ENCODE data around the gene CDH7. TPM values are rescaled to one million over a fixed set of nuclear protein-coding genes. Genes with fewer than 3 reads are reported as not detected.

Gene CDH7
- total RNA-seq, 2 experiments from 2014 or later, result not detected

GRCh38 chr18:65790604-65791003, 39.8 kb downstream of the CDH7 start:
- ChIA-PET CTCF (no interaction called here), POLR2A (no interaction called here)
- no peaks in the 10 kb centered on the region for H3K27me3 Mint-ChIP-seq
- H3K4me3 Mint-ChIP-seq, result no peak overlapping the region
- H3K27ac Mint-ChIP-seq, result no peak overlapping the region
- DNase-seq, result no peak
- no peaks in the 10 kb centered on the region for H3K36me3 Mint-ChIP-seq (ENCODE audit: low read depth)
- no peaks in the 10 kb centered on the region for H3K4me1 Mint-ChIP-seq
- peaks cover 2% of the 10 kb centered on the region for H3K9me3 Mint-ChIP-seq

DNA sequence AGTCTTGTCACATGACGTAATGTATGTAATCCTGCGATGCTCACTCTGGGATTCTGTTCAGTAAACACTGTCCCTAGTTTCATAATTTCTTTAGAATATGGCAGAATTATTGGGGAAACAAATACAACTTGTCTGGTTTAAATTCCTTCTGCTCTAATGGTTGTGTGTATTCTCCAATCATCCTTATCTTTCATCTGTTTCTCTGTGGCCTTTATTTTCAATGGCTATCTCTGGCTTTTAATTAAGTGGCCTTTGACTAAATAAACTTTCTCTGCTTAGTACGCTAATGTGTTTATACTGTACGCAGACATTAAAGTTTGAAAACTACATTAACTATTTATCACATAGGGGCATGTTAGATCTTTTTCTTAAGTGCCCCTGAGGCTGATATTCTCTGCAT, 40.9 kb downstream of the CDH7 start:
- no peaks in the 10 kb centered on the region for H3K36me3 Mint-ChIP-seq (ENCODE audit: low read depth)
- H3K9me3 Mint-ChIP-seq, result peaks cover 2% of the 10 kb centered on the region
- DNase-seq, result no peak
- H3K27ac Mint-ChIP-seq, result no peak overlapping the region
- no peaks in the 10 kb centered on the region for H3K4me1 Mint-ChIP-seq
- H3K4me3 Mint-ChIP-seq, result no peak overlapping the region
- ChIA-PET POLR2A (no interaction called here), CTCF (no interaction called here)
- no peaks in the 10 kb centered on the region for H3K27me3 Mint-ChIP-seq

DNA sequence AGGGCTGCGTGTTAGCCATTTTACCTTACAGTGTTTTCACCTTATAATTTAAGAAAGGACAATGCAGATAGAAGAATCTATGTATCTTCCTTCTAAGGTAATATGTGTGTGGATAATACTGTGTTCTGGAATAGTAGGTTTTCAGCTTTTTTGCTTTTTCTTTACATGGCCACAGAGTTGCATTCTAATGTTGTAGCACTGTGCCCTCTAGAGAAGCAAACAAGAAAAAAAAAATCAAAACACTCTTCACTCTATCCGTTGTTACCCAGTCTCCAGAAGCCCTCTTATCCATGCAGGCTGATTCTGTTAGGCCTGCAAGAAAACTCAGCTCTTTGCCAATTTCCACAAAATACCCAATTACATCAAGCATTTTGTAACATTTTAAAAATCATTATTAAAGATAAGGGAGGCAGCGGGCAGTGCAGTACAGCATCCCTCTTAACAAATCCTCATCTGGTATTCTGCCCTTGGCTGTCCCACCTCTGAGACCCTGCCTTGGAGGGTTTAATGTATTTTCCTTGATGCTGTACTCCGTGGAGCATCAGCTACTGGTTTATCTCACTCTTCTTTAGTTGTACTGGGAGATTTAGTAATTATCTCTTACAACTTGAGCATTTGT, 41.8 kb downstream of the CDH7 start:
- no peak for DNase-seq
- Mint-ChIP-seq H3K27ac (no peak overlapping the region), H3K4me3 (no peak overlapping the region), H3K4me1 (no peaks in the 10 kb centered on the region), H3K27me3 (no peaks in the 10 kb centered on the region), H3K36me3 (ENCODE audit: low read depth) (no peaks in the 10 kb centered on the region), H3K9me3 (peaks cover 2% of the 10 kb centered on the region)
- CTCF ChIA-PET, result no interaction called here
- POLR2A ChIA-PET, result no interaction called here

GRCh38 chr18:65808759-65809158, 57.9 kb downstream of the CDH7 start:
- H3K27me3 Mint-ChIP-seq, result no peaks in the 10 kb centered on the region
- no peaks in the 10 kb centered on the region for H3K36me3 Mint-ChIP-seq (ENCODE audit: low read depth)
- H3K9me3 Mint-ChIP-seq, result no peaks in the 10 kb centered on the region
- H3K4me3 Mint-ChIP-seq, result no peak overlapping the region
- H3K4me1 Mint-ChIP-seq, result no peaks in the 10 kb centered on the region
- DNase-seq, result no peak
- ChIA-PET CTCF (no interaction called here), POLR2A (no interaction called here)
- no peak overlapping the region for H3K27ac Mint-ChIP-seq

GRCh38 chr18:65811307-65811706, 60.5 kb downstream of the CDH7 start:
- no peak overlapping the region for H3K27ac Mint-ChIP-seq
- no peaks in the 10 kb centered on the region for H3K9me3 Mint-ChIP-seq
- no peaks in the 10 kb centered on the region for H3K4me1 Mint-ChIP-seq
- ChIA-PET POLR2A (no interaction called here), CTCF (no interaction called here)
- DNase-seq, result no peak
- no peaks in the 10 kb centered on the region for H3K36me3 Mint-ChIP-seq (ENCODE audit: low read depth)
- no peak overlapping the region for H3K4me3 Mint-ChIP-seq
- H3K27me3 Mint-ChIP-seq, result no peaks in the 10 kb centered on the region

DNA sequence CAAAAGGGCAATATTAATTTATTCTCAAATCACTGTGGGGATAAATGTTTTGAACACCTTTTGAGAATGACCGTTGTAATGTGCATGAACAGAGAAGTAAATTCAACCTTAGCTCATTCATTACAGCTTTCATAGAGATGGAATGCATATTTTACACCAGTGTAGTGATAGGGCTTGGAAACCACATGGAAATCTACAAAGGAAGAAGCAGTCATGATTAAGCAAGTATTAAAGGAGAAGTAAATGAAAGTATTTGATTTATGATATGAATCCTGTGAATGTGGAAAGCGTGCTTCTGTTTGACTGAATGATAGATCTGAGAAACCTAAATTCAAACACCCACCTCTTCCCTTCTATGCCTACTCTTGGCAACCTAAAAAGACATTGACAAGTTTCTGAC, 64.7 kb downstream of the CDH7 start:
- no peaks in the 10 kb centered on the region for H3K9me3 Mint-ChIP-seq
- H3K27me3 Mint-ChIP-seq, result no peaks in the 10 kb centered on the region
- DNase-seq, result no peak
- ChIA-PET CTCF (no interaction called here), POLR2A (no interaction called here)
- H3K4me1 Mint-ChIP-seq, result no peaks in the 10 kb centered on the region
- H3K27ac Mint-ChIP-seq, result no peak overlapping the region
- H3K4me3 Mint-ChIP-seq, result no peak overlapping the region
- no peaks in the 10 kb centered on the region for H3K36me3 Mint-ChIP-seq (ENCODE audit: low read depth)

- CTCF ChIA-PET, result no interaction called here
- H3K27ac Mint-ChIP-seq, result no peak overlapping the region
- no peaks in the 10 kb centered on the region for H3K36me3 Mint-ChIP-seq (ENCODE audit: low read depth)
- no peak for DNase-seq
- POLR2A ChIA-PET, result no interaction called here
- no peaks in the 10 kb centered on the region for H3K4me1 Mint-ChIP-seq
- H3K27me3 Mint-ChIP-seq, result no peaks in the 10 kb centered on the region
- H3K4me3 Mint-ChIP-seq, result no peak overlapping the region
- H3K9me3 Mint-ChIP-seq, result no peaks in the 10 kb centered on the region
Observed at GRCh38 chr18:65817178-65817577, 66.4 kb downstream of the CDH7 start.

GRCh38 chr18:65821911-65822310, 71.1 kb downstream of the CDH7 start:
- Mint-ChIP-seq H3K4me3 (no peak overlapping the region), H3K27ac (no peak overlapping the region), H3K36me3 (ENCODE audit: low read depth) (no peaks in the 10 kb centered on the region), H3K4me1 (no peaks in the 10 kb centered on the region), H3K27me3 (no peaks in the 10 kb centered on the region), H3K9me3 (no peaks in the 10 kb centered on the region)
- no peak for DNase-seq
- POLR2A ChIA-PET, result no interaction called here
- CTCF ChIA-PET, result no interaction called here

GRCh38 chr18:65822826-65823225, 72.0 kb downstream of the CDH7 start:
- Mint-ChIP-seq H3K9me3 (no peaks in the 10 kb centered on the region), H3K4me1 (no peaks in the 10 kb centered on the region), H3K36me3 (ENCODE audit: low read depth) (no peaks in the 10 kb centered on the region), H3K4me3 (no peak overlapping the region), H3K27me3 (no peaks in the 10 kb centered on the region), H3K27ac (no peak overlapping the region)
- DNase-seq, result no peak
- ChIA-PET CTCF (no interaction called here), POLR2A (no interaction called here)

GRCh38 chr18:65827444-65827843, 76.6 kb downstream of the CDH7 start:
- no peaks in the 10 kb centered on the region for H3K4me1 Mint-ChIP-seq
- H3K27me3 Mint-ChIP-seq, result no peaks in the 10 kb centered on the region
- CTCF ChIA-PET, result no interaction called here
- POLR2A ChIA-PET, result no interaction called here
- DNase-seq, result no peak
- no peak overlapping the region for H3K4me3 Mint-ChIP-seq
- H3K9me3 Mint-ChIP-seq, result no peaks in the 10 kb centered on the region
- no peaks in the 10 kb centered on the region for H3K36me3 Mint-ChIP-seq (ENCODE audit: low read depth)
- H3K27ac Mint-ChIP-seq, result no peak overlapping the region

GRCh38 chr18:65835881-65836280, 85.1 kb downstream of the CDH7 start:
- Mint-ChIP-seq H3K27me3 (no peaks in the 10 kb centered on the region), H3K4me3 (no peak overlapping the region), H3K36me3 (ENCODE audit: low read depth) (no peaks in the 10 kb centered on the region), H3K4me1 (no peaks in the 10 kb centered on the region), H3K27ac (no peak overlapping the region), H3K9me3 (no peaks in the 10 kb centered on the region)
- ChIA-PET CTCF (no interaction called here), POLR2A (no interaction called here)
- DNase-seq, result no peak

DNA sequence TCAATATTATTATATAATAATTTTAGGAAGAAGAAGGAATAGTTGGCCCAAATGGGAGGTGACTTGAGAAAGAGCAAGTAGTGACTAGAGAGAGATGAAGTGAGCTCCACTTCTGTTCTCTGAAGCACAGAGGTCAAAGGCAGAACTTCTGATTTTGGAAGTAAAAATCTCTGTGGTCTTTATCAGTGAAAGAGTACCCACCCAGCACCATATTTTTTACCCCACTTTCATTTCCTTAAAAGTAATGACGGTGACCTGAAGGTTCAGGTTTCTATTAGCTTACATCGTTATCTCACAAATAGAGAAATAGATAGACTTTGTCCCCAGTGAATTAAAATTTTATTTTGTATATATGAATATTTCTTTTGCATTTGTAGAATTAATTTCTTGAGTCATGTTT, 95.3 kb downstream of the CDH7 start:
- ChIA-PET POLR2A (no interaction called here), CTCF (no interaction called here)
- no peak overlapping the region for H3K27ac Mint-ChIP-seq
- no peak for DNase-seq
- H3K27me3 Mint-ChIP-seq, result no peaks in the 10 kb centered on the region
- peaks cover 3% of the 10 kb centered on the region for H3K9me3 Mint-ChIP-seq
- no peak overlapping the region for H3K4me3 Mint-ChIP-seq
- H3K4me1 Mint-ChIP-seq, result no peaks in the 10 kb centered on the region
- no peaks in the 10 kb centered on the region for H3K36me3 Mint-ChIP-seq (ENCODE audit: low read depth)

DNA sequence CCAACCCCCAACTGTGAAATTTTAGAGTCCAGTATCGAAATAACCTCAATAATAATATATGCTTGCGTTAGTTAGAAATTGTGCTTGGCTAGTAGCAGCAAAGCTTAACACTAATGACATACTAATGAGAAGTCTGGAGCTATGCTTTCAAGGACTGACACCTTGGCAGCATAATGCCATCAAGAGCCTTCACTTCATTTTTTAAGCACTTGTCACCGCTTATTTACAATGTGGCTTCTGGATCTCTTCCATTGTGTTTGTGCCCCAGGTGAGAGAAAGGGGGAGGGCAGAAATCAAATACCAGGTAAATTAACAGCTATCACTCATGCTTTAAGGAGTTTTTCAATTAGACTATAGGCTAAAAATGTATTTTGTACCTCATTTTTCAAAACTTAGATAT, 101.5 kb downstream of the CDH7 start:
- no peaks in the 10 kb centered on the region for H3K9me3 Mint-ChIP-seq
- ChIA-PET POLR2A (no interaction called here), CTCF (no interaction called here)
- H3K27me3 Mint-ChIP-seq, result no peaks in the 10 kb centered on the region
- H3K27ac Mint-ChIP-seq, result no peak overlapping the region
- no peaks in the 10 kb centered on the region for H3K36me3 Mint-ChIP-seq (ENCODE audit: low read depth)
- no peaks in the 10 kb centered on the region for H3K4me1 Mint-ChIP-seq
- no peak for DNase-seq
- no peak overlapping the region for H3K4me3 Mint-ChIP-seq

- ChIA-PET POLR2A (no interaction called here), CTCF (no interaction called here)
- Mint-ChIP-seq H3K9me3 (no peaks in the 10 kb centered on the region), H3K27ac (no peak overlapping the region), H3K4me3 (no peak overlapping the region), H3K36me3 (ENCODE audit: low read depth) (no peaks in the 10 kb centered on the region), H3K4me1 (no peaks in the 10 kb centered on the region), H3K27me3 (no peaks in the 10 kb centered on the region)
- no peak for DNase-seq
Observed at GRCh38 chr18:65859075-65859474, 108.3 kb downstream of the CDH7 start.

DNA sequence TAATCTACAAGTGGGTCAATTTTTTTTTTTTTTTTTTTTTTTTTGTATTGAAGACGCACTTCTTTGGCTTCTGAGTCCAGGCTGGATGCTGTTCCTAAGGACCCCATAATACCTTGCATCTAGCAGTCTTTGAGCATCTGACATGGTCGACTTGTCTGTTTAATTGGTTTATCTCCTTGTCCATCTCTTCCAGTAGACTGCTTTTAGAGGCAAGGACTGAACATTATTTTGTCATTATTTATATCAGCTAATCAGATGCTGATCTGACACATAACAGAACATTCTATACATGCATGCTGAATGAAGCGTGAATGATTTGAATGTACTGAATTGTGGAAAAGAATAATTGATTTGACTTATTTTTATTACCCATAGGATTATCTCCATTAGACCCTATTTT, 118.7 kb downstream of the CDH7 start:
- H3K9me3 Mint-ChIP-seq, result peaks cover 5% of the 10 kb centered on the region
- H3K27ac Mint-ChIP-seq, result no peak overlapping the region
- ChIA-PET POLR2A (no interaction called here), CTCF (no interaction called here)
- no peaks in the 10 kb centered on the region for H3K36me3 Mint-ChIP-seq (ENCODE audit: low read depth)
- no peaks in the 10 kb centered on the region for H3K4me1 Mint-ChIP-seq
- no peaks in the 10 kb centered on the region for H3K27me3 Mint-ChIP-seq
- DNase-seq, result no peak
- H3K4me3 Mint-ChIP-seq, result no peak overlapping the region

Data from activated CD4-positive, alpha-beta T cell treated with anti-CD3 and anti-CD28 coated beads, Interleukin-2, amount 10 ng/mL, durations not matched to agents 7 days and 5 days (primary cell).